Measurements from ENCODE around the gene POLR1G. TPM values are rescaled to one million over a fixed set of nuclear protein-coding genes. Genes with fewer than 3 reads are reported as not detected.

The POLR1G gene
- total RNA-seq, 1 donor, result 10.5 TPM

GRCh38 chr19:45440873-45441654 is 34.6 kb downstream of the POLR1G start:
- no peaks in the 10 kb centered on the region for H3K36me3 ChIP-seq (ENCODE audit: insufficient read depth, low read length)
- H3K27me3 ChIP-seq (ENCODE audit: insufficient read depth, low read length), result no peaks in the 10 kb centered on the region
- no peak for TF ChIP-seq CTCF (IDR thresholded peaks at IDR 0.05; ENCODE audit: extremely low read depth, low read depth, low read length)
- H3K4me2 ChIP-seq (ENCODE audit: insufficient read depth, low read length), result no peak overlapping the region
- H3K4me3 ChIP-seq (ENCODE audit: insufficient read depth, low read length), result no peak overlapping the region
- H3K4me1 ChIP-seq (ENCODE audit: insufficient read depth, low read length), result peaks cover 31% of the 10 kb centered on the region
- peak; percentile 93 for DNase-seq (ENCODE audit: insufficient read length, low spot score, missing footprints)
- no peaks in the 10 kb centered on the region for H4K20me1 ChIP-seq (ENCODE audit: insufficient read depth, low read length)
- H3K79me2 ChIP-seq (ENCODE audit: insufficient read depth, low read length), result peaks cover 5% of the 10 kb centered on the region
- H2AFZ ChIP-seq (ENCODE audit: low read length), result no peak overlapping the region
- no peaks in the 10 kb centered on the region for H3K9me3 ChIP-seq (ENCODE audit: low read depth, low read length)
- H3K27ac ChIP-seq (ENCODE audit: low read depth, low read length), result peak overlapping the region; percentile 78

GRCh38 chr19:45442408-45442777 is 35.9 kb downstream of the POLR1G start:
- peak overlapping the region; percentile 89 for H3K4me2 ChIP-seq (ENCODE audit: insufficient read depth, low read length)

GRCh38 chr19:45442778-45443461 is 36.5 kb downstream of the POLR1G start:
- no peak overlapping the region for H2AFZ ChIP-seq (ENCODE audit: low read length)
- no peak for TF ChIP-seq CTCF (IDR thresholded peaks at IDR 0.05; ENCODE audit: extremely low read depth, low read depth, low read length)
- peak; percentile 69 for DNase-seq (ENCODE audit: insufficient read length, low spot score, missing footprints)

More at GRCh38 chr19:45442408-45442777, 35.9 kb downstream of the POLR1G start:
- DNase-seq (ENCODE audit: insufficient read length, low spot score, missing footprints), result peak; percentile 21
- peaks cover 31% of the 10 kb centered on the region for H3K4me1 ChIP-seq (ENCODE audit: insufficient read depth, low read length)
- no peak for TF ChIP-seq CTCF (IDR thresholded peaks at IDR 0.05; ENCODE audit: extremely low read depth, low read depth, low read length)
- H3K79me2 ChIP-seq (ENCODE audit: insufficient read depth, low read length), result peaks cover 5% of the 10 kb centered on the region
- H2AFZ ChIP-seq (ENCODE audit: low read length), result no peak overlapping the region
- H3K36me3 ChIP-seq (ENCODE audit: insufficient read depth, low read length), result no peaks in the 10 kb centered on the region
- peak overlapping the region; percentile 98 for H3K27ac ChIP-seq (ENCODE audit: low read depth, low read length)
- H4K20me1 ChIP-seq (ENCODE audit: insufficient read depth, low read length), result no peaks in the 10 kb centered on the region
- H3K27me3 ChIP-seq (ENCODE audit: insufficient read depth, low read length), result no peaks in the 10 kb centered on the region
- H3K4me3 ChIP-seq (ENCODE audit: insufficient read depth, low read length), result no peak overlapping the region
- no peaks in the 10 kb centered on the region for H3K9me3 ChIP-seq (ENCODE audit: low read depth, low read length)

More at GRCh38 chr19:45442778-45443461, 36.5 kb downstream of the POLR1G start:
- H3K27me3 ChIP-seq (ENCODE audit: insufficient read depth, low read length), result no peaks in the 10 kb centered on the region
- H4K20me1 ChIP-seq (ENCODE audit: insufficient read depth, low read length), result no peaks in the 10 kb centered on the region
- H3K4me3 ChIP-seq (ENCODE audit: insufficient read depth, low read length), result peak overlapping the region; percentile 75
- H3K4me1 ChIP-seq (ENCODE audit: insufficient read depth, low read length), result peaks cover 31% of the 10 kb centered on the region
- H3K27ac ChIP-seq (ENCODE audit: low read depth, low read length), result peak overlapping the region; percentile 98
- peaks cover 5% of the 10 kb centered on the region for H3K79me2 ChIP-seq (ENCODE audit: insufficient read depth, low read length)
- peak overlapping the region; percentile 89 for H3K4me2 ChIP-seq (ENCODE audit: insufficient read depth, low read length)
- H3K36me3 ChIP-seq (ENCODE audit: insufficient read depth, low read length), result no peaks in the 10 kb centered on the region
- no peaks in the 10 kb centered on the region for H3K9me3 ChIP-seq (ENCODE audit: low read depth, low read length)
